Limb (tissue), 2 donors: ENCODE data around the gene EPC1.
"Not testable (repeated sequence)": the region's sequence is repeated elsewhere in the genome, so short reads cannot be mapped to it uniquely, and the experiment has no call there.

ENCODE experiments used
- DNase-seq, 2 donors: peaks; one replicate each; pipeline ENCODE4 v3.0.0-alpha.2; 2016; ENCODE audit errors: extremely low spot score in 2 of 2

EPC1 gene

DNA sequence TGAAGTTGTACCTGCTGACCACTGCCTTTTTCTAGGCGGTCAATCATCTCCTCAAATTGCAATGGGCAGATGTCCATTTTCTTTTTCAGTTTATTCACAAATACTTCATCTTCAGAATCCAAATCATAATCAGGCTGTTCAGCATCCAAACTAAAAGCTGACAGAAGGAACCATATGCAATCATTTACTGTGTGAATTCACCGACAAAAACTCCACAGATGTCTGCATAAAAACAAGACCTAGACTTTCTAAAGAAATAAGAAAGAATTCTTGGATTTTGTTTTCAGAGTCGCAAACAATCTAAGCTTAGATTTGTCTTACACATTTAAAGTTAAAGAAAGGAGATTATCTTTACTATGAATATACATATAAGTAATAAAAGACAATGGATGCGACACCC is 53.4 kb downstream of the EPC1 start:
- DNase-seq = no peak

DNA sequence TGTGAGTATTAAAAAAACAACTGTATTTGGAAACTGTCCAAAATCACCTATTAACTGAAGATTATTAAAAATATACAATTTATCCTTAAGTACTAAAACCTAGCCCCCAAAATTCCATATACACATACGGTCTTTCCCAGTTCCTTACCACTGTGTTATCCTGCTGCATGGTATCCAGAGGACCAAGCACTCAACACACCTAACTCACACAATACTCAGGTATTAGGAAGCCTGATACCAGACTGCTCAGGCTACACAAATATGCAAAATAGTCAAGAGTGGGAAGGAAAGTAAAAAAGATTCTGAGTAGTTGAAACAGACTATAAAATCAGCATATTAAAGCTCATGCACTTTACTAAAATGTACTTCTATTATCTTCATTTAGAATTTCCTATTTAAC is 67.2 kb downstream of the EPC1 start:
- no peak for DNase-seq

DNA sequence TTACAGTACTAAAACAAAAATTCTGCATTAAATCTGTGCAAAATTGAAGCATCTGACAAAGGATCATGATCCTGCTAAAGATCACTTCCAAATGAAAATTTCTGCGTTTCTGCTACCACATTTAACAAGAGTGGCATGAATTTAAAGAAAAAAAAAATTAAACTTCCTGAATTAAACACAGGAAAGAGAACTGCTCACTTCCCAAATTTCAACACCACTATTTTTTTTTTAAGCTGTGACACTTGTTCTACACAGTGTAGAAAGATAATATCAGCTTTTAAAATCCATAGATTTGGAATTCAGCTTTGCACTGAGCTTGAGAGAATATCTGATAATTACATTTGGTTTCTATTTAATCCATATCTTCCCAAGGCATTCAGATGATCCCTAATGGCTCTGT is 73.6 kb downstream of the EPC1 start:
- no peak for DNase-seq

DNA sequence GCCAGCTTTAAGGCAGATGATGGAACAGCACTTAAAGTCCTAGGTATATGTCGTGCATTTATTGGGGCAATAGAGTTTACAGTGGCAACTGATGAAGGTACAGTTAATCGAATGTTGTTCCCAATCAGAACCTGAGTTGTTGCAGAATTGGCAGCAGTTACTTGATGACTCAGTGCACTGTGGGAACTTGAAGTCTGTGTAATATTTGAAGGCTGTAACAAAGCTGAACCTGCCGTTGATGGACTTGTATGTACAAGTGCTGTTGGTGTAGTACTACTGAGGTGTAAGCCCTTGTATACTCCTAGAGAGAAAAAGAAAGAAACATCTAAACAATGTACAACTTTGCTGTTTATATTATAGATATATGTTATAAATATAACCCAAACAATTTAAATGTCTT is 75.3 kb downstream of the EPC1 start:
- no peak for DNase-seq

GRCh38 chr10:32269343-32270100 is 77.4 kb downstream of the EPC1 start:
- DNase-seq = no peak

DNA sequence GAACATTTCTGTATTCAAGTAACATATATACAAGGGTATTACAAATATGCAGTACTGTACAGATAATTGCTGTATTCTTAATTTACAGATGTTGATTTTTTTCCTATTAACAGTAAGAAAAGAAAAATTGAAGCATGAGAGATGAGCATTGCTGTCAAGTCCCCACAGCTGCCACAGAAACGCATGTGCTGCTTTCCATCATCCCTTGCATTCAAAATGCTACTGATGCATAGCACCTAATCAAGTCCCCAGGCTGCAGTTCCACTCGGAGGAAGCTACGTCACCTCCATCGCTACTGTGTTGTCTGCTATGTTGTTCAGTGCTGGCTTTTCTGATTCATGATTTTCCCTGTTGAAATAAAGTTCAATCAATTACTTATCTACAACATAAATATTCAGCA is 78.2 kb downstream of the EPC1 start:
- DNase-seq = no peak

GRCh38 chr10:32266979-32267378 is 80.0 kb downstream of the EPC1 start:
- no peak for DNase-seq

DNA sequence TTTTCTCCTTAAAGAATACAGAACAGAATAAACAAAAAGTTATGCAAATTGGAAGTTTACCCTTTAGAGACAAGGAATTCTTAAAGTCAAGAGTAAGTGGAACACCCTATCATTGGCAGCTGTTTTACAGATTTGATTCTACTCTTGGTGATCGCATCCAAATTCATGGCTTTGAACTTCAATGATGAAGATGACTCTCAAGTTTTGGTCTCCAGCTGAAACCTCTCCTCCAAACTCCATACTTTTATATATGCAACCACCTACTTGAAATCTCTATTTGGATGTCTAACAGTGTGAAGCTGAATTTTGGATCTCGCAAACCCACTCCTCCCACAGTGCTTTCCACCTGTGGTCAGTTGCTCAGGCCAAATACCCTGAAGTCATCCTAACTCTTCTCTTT is 80.4 kb downstream of the EPC1 start:
- no peak for DNase-seq

DNA sequence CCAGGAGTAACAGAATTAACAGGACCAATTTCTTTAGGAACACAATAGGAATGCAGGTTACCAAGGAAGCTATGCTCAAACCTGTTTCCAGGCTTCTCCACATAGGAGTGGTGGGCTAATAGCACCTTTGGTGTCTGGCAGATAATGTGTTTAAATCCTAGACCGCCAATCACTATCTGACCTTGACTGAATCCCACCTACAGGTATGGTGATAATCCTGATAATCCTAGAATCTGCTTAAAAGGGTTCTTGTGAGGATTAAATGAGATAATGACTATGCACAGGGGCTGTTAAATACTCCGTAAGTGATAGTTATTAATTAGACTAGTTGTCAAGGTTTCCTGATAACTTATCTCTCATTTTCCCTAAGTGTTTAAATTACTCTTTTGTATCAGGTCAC is 81.2 kb downstream of the EPC1 start:
- no peak for DNase-seq

DNA sequence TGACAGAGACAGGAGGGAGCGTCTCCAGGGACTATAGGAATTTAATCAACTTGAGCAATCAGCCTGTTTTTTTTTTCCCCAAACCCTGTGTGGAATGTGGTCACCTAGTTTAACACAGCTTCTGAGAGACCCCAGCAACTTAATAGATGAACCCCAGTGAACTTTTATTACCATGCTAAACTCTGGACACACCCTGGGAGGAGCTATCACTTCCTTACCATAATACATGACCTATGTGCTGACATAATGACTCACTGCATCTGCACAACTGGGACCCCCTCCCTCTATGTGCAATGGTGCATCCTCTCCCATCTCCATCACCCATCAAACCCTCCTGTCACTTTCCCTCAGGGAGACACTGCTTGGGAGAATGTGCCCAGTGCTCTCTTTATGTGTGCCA is 83.7 kb downstream of the EPC1 start:
- DNase-seq = no peak

- no peak for DNase-seq
Measured at GRCh38 chr10:32259551-32259950, 87.4 kb downstream of the EPC1 start.

- DNase-seq = peak; percentile 12 to 64
Measured at GRCh38 chr10:32256613-32257437, 90.1 kb downstream of the EPC1 start.

DNA sequence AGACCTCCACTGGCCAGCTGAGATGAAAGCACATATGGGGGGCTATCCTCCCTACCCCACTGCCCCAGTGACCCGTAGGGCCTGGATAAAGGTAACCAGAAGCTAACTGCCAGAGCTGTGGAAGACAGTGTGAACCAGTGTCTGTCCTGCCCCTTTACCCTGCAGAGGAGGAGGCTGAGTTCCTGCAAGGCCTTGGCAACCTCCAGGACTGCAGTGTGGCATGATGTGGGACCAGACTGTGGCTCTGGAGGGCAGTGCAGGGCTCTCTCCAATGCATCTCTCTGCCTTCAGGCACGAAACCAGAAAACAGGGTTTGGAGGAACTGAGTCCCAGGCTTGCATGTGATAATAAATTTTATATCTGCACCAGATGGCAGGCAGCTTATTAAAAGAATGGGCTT is 93.1 kb downstream of the EPC1 start:
- DNase-seq = no peak

- DNase-seq = no peak
Measured at GRCh38 chr10:32253276-32253675, 93.7 kb downstream of the EPC1 start.

GRCh38 chr10:32250489-32250888 is 96.5 kb downstream of the EPC1 start:
- DNase-seq = not testable (repeated sequence)

GRCh38 chr10:32246685-32247084 is 100.3 kb downstream of the EPC1 start:
- DNase-seq = no peak

DNA sequence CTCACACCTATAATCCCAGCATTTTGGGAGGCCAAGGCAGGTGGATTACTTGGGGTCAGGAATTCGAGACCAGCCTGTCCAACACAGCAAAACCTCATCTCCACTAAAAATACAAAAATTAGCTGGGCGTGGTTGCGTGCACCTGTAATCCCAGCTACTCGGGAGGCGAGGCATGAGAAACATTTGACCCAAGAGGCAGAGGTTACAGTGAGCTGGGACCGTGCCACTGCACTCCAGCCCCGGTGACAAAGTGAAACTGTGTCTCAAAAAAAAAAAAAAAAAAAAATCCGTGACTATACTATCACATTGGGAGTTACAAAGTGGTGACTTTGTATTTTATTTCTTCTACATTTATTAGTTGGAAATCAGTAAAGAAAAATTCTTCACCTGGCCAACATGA is 101.2 kb downstream of the EPC1 start:
- DNase-seq = no peak

- no peak for DNase-seq
Measured at GRCh38 chr10:32244421-32245207, 102.3 kb downstream of the EPC1 start.

- DNase-seq = no peak
Measured at GRCh38 chr10:32244011-32244410, 102.9 kb downstream of the EPC1 start.

DNA sequence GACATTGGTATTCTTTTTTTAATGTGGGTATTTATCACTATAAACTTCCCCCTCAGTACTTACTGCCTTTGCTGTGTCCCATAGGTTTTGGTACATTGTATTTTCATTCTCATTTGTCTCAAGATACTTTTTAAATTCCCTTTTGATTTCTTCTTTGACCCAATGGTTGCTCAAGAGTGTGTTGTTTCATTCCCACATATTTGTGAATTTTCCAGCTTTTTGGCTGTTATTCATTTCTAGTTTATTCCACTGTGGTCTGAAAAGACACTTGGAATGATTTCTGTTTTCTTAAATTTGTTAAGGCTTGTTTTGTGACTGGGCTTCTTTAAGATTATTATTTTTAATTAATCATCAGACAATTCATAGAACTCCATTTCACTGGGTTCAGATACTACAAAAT is 105.0 kb downstream of the EPC1 start:
- DNase-seq = no peak

GRCh38 chr10:32240471-32240870 is 106.5 kb downstream of the EPC1 start:
- no peak for DNase-seq

GRCh38 chr10:32239769-32240168 is 107.2 kb downstream of the EPC1 start:
- DNase-seq = no peak
